Limb (tissue), 2 donors: ENCODE data around the gene MDK.

Source experiments
- DNase-seq, 2 donors: peaks; one replicate each; pipeline ENCODE4 v3.0.0-alpha.2; 2016; ENCODE audit errors: extremely low spot score in 2 of 2

MDK gene

GRCh38 chr11:46381048-46381818 is at the start of gene MDK:
Gene MDK, plus strand, starts transcription at chr11:46381669. Its CDS starts 389 bp downstream, at chr11:46382058.
- DNase-seq, result peak; percentile 38 to 88

GRCh38 chr11:46332093-46332567 is 49.3 kb upstream of the MDK start:
- DNase-seq, result no peak

GRCh38 chr11:46332568-46333393 is 48.7 kb upstream of the MDK start:
- DNase-seq, result peak in 1 of 2 donors; percentile 61

GRCh38 chr11:46333394-46333947 is 48.0 kb upstream of the MDK start:
- DNase-seq, result peak in 1 of 2 donors; percentile 48

GRCh38 chr11:46334211-46334610 is 47.3 kb upstream of the MDK start:
- no peak for DNase-seq

- no peak for DNase-seq
Measured at GRCh38 chr11:46335271-46335670, 46.2 kb upstream of the MDK start.

GRCh38 chr11:46335890-46336562 is 45.4 kb upstream of the MDK start:
- peak in 1 of 2 donors; percentile 50 for DNase-seq

- no peak for DNase-seq
Measured at GRCh38 chr11:46336563-46337180, 44.8 kb upstream of the MDK start.

- no peak for DNase-seq
Measured at GRCh38 chr11:46337626-46338345, 43.7 kb upstream of the MDK start.

GRCh38 chr11:46338636-46338987 is 42.9 kb upstream of the MDK start:
- peak in 1 of 2 donors; percentile 25 for DNase-seq

- DNase-seq, result peak in 1 of 2 donors; percentile 55
Measured at GRCh38 chr11:46338988-46339666, 42.3 kb upstream of the MDK start.

GRCh38 chr11:46339816-46340215 is 41.7 kb upstream of the MDK start:
- no peak for DNase-seq

- DNase-seq, result no peak
Measured at GRCh38 chr11:46341454-46341853, 40.0 kb upstream of the MDK start.

- peak; percentile 52 to 62 for DNase-seq
Measured at GRCh38 chr11:46342239-46342638, 39.2 kb upstream of the MDK start.

GRCh38 chr11:46343520-46343919 is 37.9 kb upstream of the MDK start:
- no peak for DNase-seq

- peak in 1 of 2 donors; percentile 32 for DNase-seq
Measured at GRCh38 chr11:46345131-46345597, 36.3 kb upstream of the MDK start.

- DNase-seq, result peak in 1 of 2 donors; percentile 28
Measured at GRCh38 chr11:46345881-46346484, 35.5 kb upstream of the MDK start.

- peak; percentile 70 to 95 for DNase-seq
Measured at GRCh38 chr11:46346886-46347636, 34.4 kb upstream of the MDK start, which contains the start of gene DGKZ. Gene DGKZ, plus strand, starts transcription at chr11:46347463. Its CDS starts 197 bp downstream, at chr11:46347660.
